Measurements from ENCODE around the gene UQCRQ.

- TF ChIP-seq POLR2A (IDR thresholded peaks at IDR 0.05; ENCODE audit: low read length) (no peak), RFX5 (IDR thresholded peaks at IDR 0.05) (no peak), CEBPB (IDR thresholded peaks at IDR 0.05) (no peak), CBX2 (IDR thresholded peaks at IDR 0.05; ENCODE audit: borderline replicate concordance, low read depth) (no peak), PHF8 (IDR thresholded peaks at IDR 0.05; ENCODE audit: borderline replicate concordance, low read depth) (no peak), SMC3 (IDR thresholded peaks at IDR 0.05) (no peak), JUN (IDR thresholded peaks at IDR 0.05) (no peak), TFCP2L1 (CRISPR knock-in tag; IDR thresholded peaks at IDR 0.05) (no peak)
- TF ChIP-seq, protein P1, sequence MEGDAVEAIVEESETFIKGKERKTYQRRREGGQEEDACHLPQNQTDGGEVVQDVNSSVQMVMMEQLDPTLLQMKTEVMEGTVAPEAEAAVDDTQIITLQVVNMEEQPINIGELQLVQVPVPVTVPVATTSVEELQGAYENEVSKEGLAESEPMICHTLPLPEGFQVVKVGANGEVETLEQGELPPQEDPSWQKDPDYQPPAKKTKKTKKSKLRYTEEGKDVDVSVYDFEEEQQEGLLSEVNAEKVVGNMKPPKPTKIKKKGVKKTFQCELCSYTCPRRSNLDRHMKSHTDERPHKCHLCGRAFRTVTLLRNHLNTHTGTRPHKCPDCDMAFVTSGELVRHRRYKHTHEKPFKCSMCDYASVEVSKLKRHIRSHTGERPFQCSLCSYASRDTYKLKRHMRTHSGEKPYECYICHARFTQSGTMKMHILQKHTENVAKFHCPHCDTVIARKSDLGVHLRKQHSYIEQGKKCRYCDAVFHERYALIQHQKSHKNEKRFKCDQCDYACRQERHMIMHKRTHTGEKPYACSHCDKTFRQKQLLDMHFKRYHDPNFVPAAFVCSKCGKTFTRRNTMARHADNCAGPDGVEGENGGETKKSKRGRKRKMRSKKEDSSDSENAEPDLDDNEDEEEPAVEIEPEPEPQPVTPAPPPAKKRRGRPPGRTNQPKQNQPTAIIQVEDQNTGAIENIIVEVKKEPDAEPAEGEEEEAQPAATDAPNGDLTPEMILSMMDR (IDR thresholded peaks at IDR 0.05), result no peak
- TF ChIP-seq, protein P2, sequence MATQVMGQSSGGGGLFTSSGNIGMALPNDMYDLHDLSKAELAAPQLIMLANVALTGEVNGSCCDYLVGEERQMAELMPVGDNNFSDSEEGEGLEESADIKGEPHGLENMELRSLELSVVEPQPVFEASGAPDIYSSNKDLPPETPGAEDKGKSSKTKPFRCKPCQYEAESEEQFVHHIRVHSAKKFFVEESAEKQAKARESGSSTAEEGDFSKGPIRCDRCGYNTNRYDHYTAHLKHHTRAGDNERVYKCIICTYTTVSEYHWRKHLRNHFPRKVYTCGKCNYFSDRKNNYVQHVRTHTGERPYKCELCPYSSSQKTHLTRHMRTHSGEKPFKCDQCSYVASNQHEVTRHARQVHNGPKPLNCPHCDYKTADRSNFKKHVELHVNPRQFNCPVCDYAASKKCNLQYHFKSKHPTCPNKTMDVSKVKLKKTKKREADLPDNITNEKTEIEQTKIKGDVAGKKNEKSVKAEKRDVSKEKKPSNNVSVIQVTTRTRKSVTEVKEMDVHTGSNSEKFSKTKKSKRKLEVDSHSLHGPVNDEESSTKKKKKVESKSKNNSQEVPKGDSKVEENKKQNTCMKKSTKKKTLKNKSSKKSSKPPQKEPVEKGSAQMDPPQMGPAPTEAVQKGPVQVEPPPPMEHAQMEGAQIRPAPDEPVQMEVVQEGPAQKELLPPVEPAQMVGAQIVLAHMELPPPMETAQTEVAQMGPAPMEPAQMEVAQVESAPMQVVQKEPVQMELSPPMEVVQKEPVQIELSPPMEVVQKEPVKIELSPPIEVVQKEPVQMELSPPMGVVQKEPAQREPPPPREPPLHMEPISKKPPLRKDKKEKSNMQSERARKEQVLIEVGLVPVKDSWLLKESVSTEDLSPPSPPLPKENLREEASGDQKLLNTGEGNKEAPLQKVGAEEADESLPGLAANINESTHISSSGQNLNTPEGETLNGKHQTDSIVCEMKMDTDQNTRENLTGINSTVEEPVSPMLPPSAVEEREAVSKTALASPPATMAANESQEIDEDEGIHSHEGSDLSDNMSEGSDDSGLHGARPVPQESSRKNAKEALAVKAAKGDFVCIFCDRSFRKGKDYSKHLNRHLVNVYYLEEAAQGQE (IDR thresholded peaks at IDR 0.05), result no peak
Observed at GRCh38 chr5:132873119-132873929, 6.9 kb downstream of the UQCRQ start, which contains the start of gene LEAP2.

All from A549 (cell line).